Neural cell (in vitro differentiated cells): ENCODE measurements around the gene PLA2G2D. TPM values are rescaled to one million over a fixed set of nuclear protein-coding genes. Genes with fewer than 3 reads are reported as not detected.

Experiments used
- H2AFZ ChIP-seq: fragments of 200-600, 300-800 bp; sonication (generic), shearing (Covaris generic); 2 replicates; pipeline ENCODE4 v1.6.0; 2014; ENCODE audit warnings: low read depth, mild to moderate bottlenecking, antibody characterized with exemption, low read length, moderate library complexity
- H3F3A ChIP-seq: fragments of 200-600 bp; shearing (Covaris generic); 2 replicates; pipeline ENCODE4 v1.6.1; 2016; ENCODE audit warnings: mild to moderate bottlenecking, moderate library complexity, mixed read lengths, antibody characterized with exemption, low read length; ENCODE audit not compliant: insufficient read depth, poor library complexity, severe bottlenecking
- H3K27ac ChIP-seq: fragments of 200-600, 300-800 bp; sonication (generic), shearing (Covaris generic); 2 replicates; pipeline ENCODE4 v1.5.1; 2014; ENCODE audit warnings: mild to moderate bottlenecking, low read length, moderate library complexity
- H3K27me3 ChIP-seq: fragments of 300-800, 200-600 bp; sonication (generic), shearing (Covaris generic); 2 replicates; pipeline ENCODE4 v1.6.0; 2014; ENCODE audit warnings: mild to moderate bottlenecking, low read depth, low read length, moderate library complexity; ENCODE audit not compliant: insufficient read depth
- H3K36me3 ChIP-seq: fragments of 300-800, 200-600 bp; sonication (generic), shearing (Covaris generic); 2 replicates; pipeline ENCODE4 v1.5.1; 2014; ENCODE audit warnings: mild to moderate bottlenecking, antibody characterized with exemption, low read length, moderate library complexity; ENCODE audit not compliant: insufficient read depth
- H3K4me2 ChIP-seq: fragments of 300-800, 200-600 bp; sonication (generic), shearing (Covaris generic); 2 replicates; pipeline ENCODE4 v1.6.0; 2014; ENCODE audit warnings: mild to moderate bottlenecking, low read length
- H3K4me3 ChIP-seq: fragments of 300-800, 200-600 bp; sonication (generic), shearing (Covaris generic); 2 replicates; pipeline ENCODE4 v1.5.1; 2014; ENCODE audit warnings: mild to moderate bottlenecking, low read length, moderate library complexity
- H3K79me2 ChIP-seq: fragments of 200-600 bp; shearing (Covaris generic); replicated peaks from 2 replicates; pipeline ENCODE4 v1.6.0; 2014; ENCODE audit warnings: mild to moderate bottlenecking, low read length, moderate library complexity; ENCODE audit not compliant: insufficient read depth
- H3K9ac ChIP-seq: fragments of 300-800, 200-600 bp; sonication (generic), shearing (Covaris generic); 2 replicates; pipeline ENCODE4 v1.6.1; 2016; ENCODE audit warnings: mild to moderate bottlenecking, low read length, mixed read lengths
- H3K9me2 ChIP-seq: fragments of 200-600 bp; shearing (Covaris generic); 2 replicates; pipeline ENCODE4 v1.6.1; 2016; ENCODE audit warnings: mild to moderate bottlenecking, low read length, mixed read lengths; ENCODE audit not compliant: insufficient read depth
- H3K9me3 ChIP-seq: fragments of 200-600, 300-800 bp; sonication (generic), shearing (Covaris generic); 2 replicates; pipeline ENCODE4 v1.6.1; 2016; ENCODE audit warnings: mild to moderate bottlenecking, mixed run types, low read length, moderate library complexity, mixed read lengths
- H4K20me1 ChIP-seq: fragments of 200-600 bp; shearing (Covaris generic); 2 replicates; pipeline ENCODE4 v1.6.1; 2016; ENCODE audit warnings: mild to moderate bottlenecking, mixed run types; ENCODE audit not compliant: insufficient read depth
- CTCF ChIP-seq: fragments of 450-650 bp; IDR thresholded peaks from 2 replicates; pipeline ENCODE4 v1.5.1; 2014; ENCODE audit warnings: antibody characterized with exemption, mild to moderate bottlenecking, moderate library complexity; ENCODE audit not compliant: poor library complexity, severe bottlenecking
- EP300 ChIP-seq: fragments of 450-650 bp; conservative IDR thresholded peaks from 2 replicates; pipeline ENCODE4 v1.6.1; 2014; ENCODE audit warnings: antibody characterized with exemption, mild to moderate bottlenecking, moderate library complexity; ENCODE audit not compliant: poor library complexity, severe bottlenecking
- EZH2 ChIP-seq: fragments of 200-600, 300-800 bp; shearing (Covaris generic), sonication (generic); IDR thresholded peaks from 2 replicates; pipeline ENCODE4 v1.6.1; 2014; ENCODE audit warnings: antibody characterized with exemption, low read length, borderline replicate concordance, mild to moderate bottlenecking; ENCODE audit not compliant: insufficient read depth, poor library complexity, severe bottlenecking
- MXI1 ChIP-seq: fragments of 450-650 bp; conservative IDR thresholded peaks from 2 replicates; pipeline ENCODE4 v1.6.1; 2014; ENCODE audit warnings: antibody characterized with exemption, mild to moderate bottlenecking; ENCODE audit not compliant: poor library complexity, severe bottlenecking
- POLR2AphosphoS5 ChIP-seq: IDR thresholded peaks from 2 replicates; pipeline ENCODE4 v1.6.1; 2012
- RAD21 ChIP-seq: fragments of 450-650 bp; conservative IDR thresholded peaks from 2 replicates; pipeline ENCODE4 v1.6.1; 2014; ENCODE audit warnings: antibody characterized with exemption, mild to moderate bottlenecking, moderate library complexity
- REST ChIP-seq: IDR thresholded peaks from 2 replicates; pipeline ENCODE4 v1.6.1; 2012; ENCODE audit warnings: borderline replicate concordance
- SMC3 ChIP-seq: fragments of 450-650 bp; conservative IDR thresholded peaks from 2 replicates; pipeline ENCODE4 v1.6.1; 2014; ENCODE audit warnings: antibody characterized with exemption, mild to moderate bottlenecking, moderate library complexity; ENCODE audit not compliant: poor library complexity
- TAF1 ChIP-seq: IDR thresholded peaks from 2 replicates; pipeline ENCODE4 v1.6.1; 2012; ENCODE audit warnings: low read depth
- polyA plus RNA-seq: library from polyadenylated mRNA; depleted of rRNA; stranded (reverse); fragments of >200 nt; gene quantifications from 2 replicates; pipeline ENCODE4 v1.2.3, GENCODE V29; 2014

PLA2G2D gene
- polyA plus RNA-seq, 1 donor from 2014 or later, result not detected

GRCh38 chr1:20110679-20111078, 8.7 kb downstream of the PLA2G2D start:
- Histone ChIP-seq H4K20me1 (no peaks in the 10 kb centered on the region), H2AFZ (no peak overlapping the region), H3K4me2 (no peak overlapping the region), H3K9me2 (no peaks in the 10 kb centered on the region), H3F3A (no peaks in the 10 kb centered on the region), H3K79me2 (no peaks in the 10 kb centered on the region), H3K36me3 (no peaks in the 10 kb centered on the region), H3K27ac (no peak overlapping the region), H3K9ac (no peak overlapping the region), H3K27me3 (no peaks in the 10 kb centered on the region), H3K9me3 (no peaks in the 10 kb centered on the region), H3K4me3 (no peak overlapping the region)
- TF ChIP-seq TAF1, result no peak
- TF ChIP-seq EZH2, result no peak
- no peak for TF ChIP-seq MXI1
- TF ChIP-seq EP300, result no peak
- no peak for TF ChIP-seq SMC3
- no peak for TF ChIP-seq REST
- no peak for TF ChIP-seq RAD21
- TF ChIP-seq CTCF, result no peak
- no peak for TF ChIP-seq POLR2AphosphoS5

- Histone ChIP-seq H3K79me2 (no peaks in the 10 kb centered on the region), H3K4me3 (no peak overlapping the region), H3K27ac (no peak overlapping the region), H3K27me3 (no peaks in the 10 kb centered on the region), H3F3A (no peaks in the 10 kb centered on the region), H2AFZ (no peak overlapping the region), H3K9ac (no peak overlapping the region), H3K36me3 (no peaks in the 10 kb centered on the region), H4K20me1 (no peaks in the 10 kb centered on the region), H3K4me2 (no peak overlapping the region), H3K9me3 (no peaks in the 10 kb centered on the region), H3K9me2 (no peaks in the 10 kb centered on the region)
- TF ChIP-seq EP300, result no peak
- TF ChIP-seq RAD21, result no peak
- TF ChIP-seq EZH2, result no peak
- TF ChIP-seq SMC3, result no peak
These were observed 10.0 kb downstream of the PLA2G2D start for GRCh38 chr1:20109223-20109856.
